ENCODE measurements around the gene AMMECR1L. TPM values are rescaled to one million over a fixed set of nuclear protein-coding genes. Genes with fewer than 3 reads are reported as not detected.
A peak's percentile ranks its signal among the peaks of the same experiment; 100 is the strongest.
"Not testable (repeated sequence)": the region's sequence is repeated elsewhere in the genome, so short reads cannot be mapped to it uniquely, and the experiment has no call there.

AMMECR1L gene
- total RNA-seq (2014; rRNA removed; shearing (Covaris generic)), result 11.8 and 13.9 TPM in 2 replicates

- peak; percentile 52 for DNase-seq (ENCODE audit: low spot score)
Measured at GRCh38 chr2:127885780-127886592, at the start of gene AMMECR1L. AMMECR1L (minus strand) TSS chr2:127885956; CDS start chr2:127874234, 11,722 bp downstream.

- DNase-seq (ENCODE audit: low spot score), result no peak
Measured at GRCh38 chr2:127935337-127935736, 49.6 kb upstream of the AMMECR1L start.

- peak; percentile 79 for DNase-seq (ENCODE audit: low spot score)
Measured at GRCh38 chr2:127932199-127932876, 46.6 kb upstream of the AMMECR1L start.

GRCh38 chr2:127929449-127929848, 43.7 kb upstream of the AMMECR1L start:
- no peak for DNase-seq (ENCODE audit: low spot score)

- no peak for DNase-seq (ENCODE audit: low spot score)
Measured at GRCh38 chr2:127927384-127927783, 41.6 kb upstream of the AMMECR1L start.

- no peak for DNase-seq (ENCODE audit: low spot score)
Measured at GRCh38 chr2:127917916-127918315, 32.2 kb upstream of the AMMECR1L start.

GRCh38 chr2:127913808-127914457, 28.2 kb upstream of the AMMECR1L start:
- DNase-seq (ENCODE audit: low spot score), result no peak

GRCh38 chr2:127911737-127912136, 26.0 kb upstream of the AMMECR1L start:
- no peak for DNase-seq (ENCODE audit: low spot score)

- no peak for DNase-seq (ENCODE audit: low spot score)
Measured at GRCh38 chr2:127910415-127910814, 24.7 kb upstream of the AMMECR1L start.

GRCh38 chr2:127909019-127909418, 23.3 kb upstream of the AMMECR1L start:
- DNase-seq (ENCODE audit: low spot score), result no peak

GRCh38 chr2:127907733-127908400, 22.1 kb upstream of the AMMECR1L start:
- not testable (repeated sequence) for DNase-seq (ENCODE audit: low spot score)

- DNase-seq (ENCODE audit: low spot score), result no peak
Measured at GRCh38 chr2:127906206-127906926, 20.6 kb upstream of the AMMECR1L start.

- no peak for DNase-seq (ENCODE audit: low spot score)
Measured at GRCh38 chr2:127901339-127902056, 15.7 kb upstream of the AMMECR1L start.

- no peak for DNase-seq (ENCODE audit: low spot score)
Measured at GRCh38 chr2:127897531-127898211, 11.9 kb upstream of the AMMECR1L start.

- DNase-seq (ENCODE audit: low spot score), result no peak
Measured at GRCh38 chr2:127893494-127893893, 7.7 kb upstream of the AMMECR1L start.

- DNase-seq (ENCODE audit: low spot score), result no peak
Measured at GRCh38 chr2:127893033-127893432, 7.3 kb upstream of the AMMECR1L start.

GRCh38 chr2:127891811-127892210, 6.1 kb upstream of the AMMECR1L start:
- DNase-seq (ENCODE audit: low spot score), result no peak

- not testable (repeated sequence) for DNase-seq (ENCODE audit: low spot score)
Measured at GRCh38 chr2:127890756-127891155, 5.0 kb upstream of the AMMECR1L start.

GRCh38 chr2:127888772-127889171, 3.0 kb upstream of the AMMECR1L start:
- DNase-seq (ENCODE audit: low spot score), result no peak

GRCh38 chr2:127887776-127888130, 2.0 kb upstream of the AMMECR1L start:
- DNase-seq (ENCODE audit: low spot score), result no peak
